ENCODE results near the gene HMX2.

DNA sequence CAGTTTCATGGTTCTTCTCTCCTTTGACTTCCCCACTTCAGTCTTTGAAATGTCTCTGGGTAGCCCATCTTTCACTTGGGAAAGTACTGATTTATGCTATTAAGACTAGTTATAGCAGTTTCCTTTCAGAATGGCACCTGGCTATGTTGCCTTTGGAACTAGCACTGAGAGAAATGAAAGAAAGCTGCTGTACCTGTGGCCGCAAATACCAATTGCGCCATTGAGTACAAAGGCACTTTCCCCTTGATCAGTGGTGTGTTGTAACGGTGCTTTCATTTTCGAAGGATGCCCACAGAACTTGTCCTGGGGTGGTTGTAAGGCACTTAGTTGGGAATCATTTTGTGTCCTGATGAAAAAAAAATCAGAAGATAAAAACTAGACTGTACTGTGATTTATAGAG, 23.0 kb downstream of the HMX2 start:
- TF ChIP-seq POLR2AphosphoS5 (IDR thresholded peaks at IDR 0.05) (no peak), POLR2A (IDR thresholded peaks at IDR 0.05; ENCODE audit: low read depth) (no peak)
- TF ChIP-seq, protein P1, sequence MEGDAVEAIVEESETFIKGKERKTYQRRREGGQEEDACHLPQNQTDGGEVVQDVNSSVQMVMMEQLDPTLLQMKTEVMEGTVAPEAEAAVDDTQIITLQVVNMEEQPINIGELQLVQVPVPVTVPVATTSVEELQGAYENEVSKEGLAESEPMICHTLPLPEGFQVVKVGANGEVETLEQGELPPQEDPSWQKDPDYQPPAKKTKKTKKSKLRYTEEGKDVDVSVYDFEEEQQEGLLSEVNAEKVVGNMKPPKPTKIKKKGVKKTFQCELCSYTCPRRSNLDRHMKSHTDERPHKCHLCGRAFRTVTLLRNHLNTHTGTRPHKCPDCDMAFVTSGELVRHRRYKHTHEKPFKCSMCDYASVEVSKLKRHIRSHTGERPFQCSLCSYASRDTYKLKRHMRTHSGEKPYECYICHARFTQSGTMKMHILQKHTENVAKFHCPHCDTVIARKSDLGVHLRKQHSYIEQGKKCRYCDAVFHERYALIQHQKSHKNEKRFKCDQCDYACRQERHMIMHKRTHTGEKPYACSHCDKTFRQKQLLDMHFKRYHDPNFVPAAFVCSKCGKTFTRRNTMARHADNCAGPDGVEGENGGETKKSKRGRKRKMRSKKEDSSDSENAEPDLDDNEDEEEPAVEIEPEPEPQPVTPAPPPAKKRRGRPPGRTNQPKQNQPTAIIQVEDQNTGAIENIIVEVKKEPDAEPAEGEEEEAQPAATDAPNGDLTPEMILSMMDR (IDR thresholded peaks at IDR 0.05), result no peak
